Measurements from ENCODE around the gene SS18L1.

DNA sequence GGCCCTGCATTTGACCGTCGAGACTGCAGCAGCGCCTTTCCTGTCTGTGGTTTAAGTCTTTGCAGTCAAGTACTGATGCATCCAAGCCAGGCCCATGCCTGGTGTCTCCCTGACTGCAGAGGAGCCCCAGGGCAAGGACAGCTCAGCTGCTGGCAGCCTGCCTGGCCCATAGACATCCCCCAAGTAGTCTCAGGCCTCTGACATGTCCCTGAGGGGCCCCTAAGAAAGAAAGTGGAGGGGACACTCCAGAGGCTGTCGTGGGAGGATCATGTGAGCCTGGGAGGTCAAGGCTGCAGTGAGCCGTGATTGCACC, 58.5 kb downstream of the SS18L1 start:
- TF ChIP-seq YY1 (IDR thresholded peaks at IDR 0.05; ENCODE audit: extremely low read depth, insufficient replicate concordance, low read depth, low read length) (no peak), MAX (IDR thresholded peaks at IDR 0.05) (no peak), CBX3 (IDR thresholded peaks at IDR 0.05; ENCODE audit: low read depth) (no peak), ZFX (IDR thresholded peaks at IDR 0.05) (no peak)
- TF ChIP-seq, protein P1, sequence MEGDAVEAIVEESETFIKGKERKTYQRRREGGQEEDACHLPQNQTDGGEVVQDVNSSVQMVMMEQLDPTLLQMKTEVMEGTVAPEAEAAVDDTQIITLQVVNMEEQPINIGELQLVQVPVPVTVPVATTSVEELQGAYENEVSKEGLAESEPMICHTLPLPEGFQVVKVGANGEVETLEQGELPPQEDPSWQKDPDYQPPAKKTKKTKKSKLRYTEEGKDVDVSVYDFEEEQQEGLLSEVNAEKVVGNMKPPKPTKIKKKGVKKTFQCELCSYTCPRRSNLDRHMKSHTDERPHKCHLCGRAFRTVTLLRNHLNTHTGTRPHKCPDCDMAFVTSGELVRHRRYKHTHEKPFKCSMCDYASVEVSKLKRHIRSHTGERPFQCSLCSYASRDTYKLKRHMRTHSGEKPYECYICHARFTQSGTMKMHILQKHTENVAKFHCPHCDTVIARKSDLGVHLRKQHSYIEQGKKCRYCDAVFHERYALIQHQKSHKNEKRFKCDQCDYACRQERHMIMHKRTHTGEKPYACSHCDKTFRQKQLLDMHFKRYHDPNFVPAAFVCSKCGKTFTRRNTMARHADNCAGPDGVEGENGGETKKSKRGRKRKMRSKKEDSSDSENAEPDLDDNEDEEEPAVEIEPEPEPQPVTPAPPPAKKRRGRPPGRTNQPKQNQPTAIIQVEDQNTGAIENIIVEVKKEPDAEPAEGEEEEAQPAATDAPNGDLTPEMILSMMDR (IDR thresholded peaks at IDR 0.05 in 2 of 3, conservative IDR thresholded peaks at IDR 0.05 in 1 of 3; ENCODE audit: borderline replicate concordance in 1 of 3, insufficient read depth in 1 of 3, low read depth in 2 of 3, low read length in 2 of 3): no peak
- TF ChIP-seq, protein P2, sequence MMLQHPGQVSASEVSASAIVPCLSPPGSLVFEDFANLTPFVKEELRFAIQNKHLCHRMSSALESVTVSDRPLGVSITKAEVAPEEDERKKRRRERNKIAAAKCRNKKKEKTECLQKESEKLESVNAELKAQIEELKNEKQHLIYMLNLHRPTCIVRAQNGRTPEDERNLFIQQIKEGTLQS (IDR thresholded peaks at IDR 0.05): no peak
- TF ChIP-seq, protein P3, sequence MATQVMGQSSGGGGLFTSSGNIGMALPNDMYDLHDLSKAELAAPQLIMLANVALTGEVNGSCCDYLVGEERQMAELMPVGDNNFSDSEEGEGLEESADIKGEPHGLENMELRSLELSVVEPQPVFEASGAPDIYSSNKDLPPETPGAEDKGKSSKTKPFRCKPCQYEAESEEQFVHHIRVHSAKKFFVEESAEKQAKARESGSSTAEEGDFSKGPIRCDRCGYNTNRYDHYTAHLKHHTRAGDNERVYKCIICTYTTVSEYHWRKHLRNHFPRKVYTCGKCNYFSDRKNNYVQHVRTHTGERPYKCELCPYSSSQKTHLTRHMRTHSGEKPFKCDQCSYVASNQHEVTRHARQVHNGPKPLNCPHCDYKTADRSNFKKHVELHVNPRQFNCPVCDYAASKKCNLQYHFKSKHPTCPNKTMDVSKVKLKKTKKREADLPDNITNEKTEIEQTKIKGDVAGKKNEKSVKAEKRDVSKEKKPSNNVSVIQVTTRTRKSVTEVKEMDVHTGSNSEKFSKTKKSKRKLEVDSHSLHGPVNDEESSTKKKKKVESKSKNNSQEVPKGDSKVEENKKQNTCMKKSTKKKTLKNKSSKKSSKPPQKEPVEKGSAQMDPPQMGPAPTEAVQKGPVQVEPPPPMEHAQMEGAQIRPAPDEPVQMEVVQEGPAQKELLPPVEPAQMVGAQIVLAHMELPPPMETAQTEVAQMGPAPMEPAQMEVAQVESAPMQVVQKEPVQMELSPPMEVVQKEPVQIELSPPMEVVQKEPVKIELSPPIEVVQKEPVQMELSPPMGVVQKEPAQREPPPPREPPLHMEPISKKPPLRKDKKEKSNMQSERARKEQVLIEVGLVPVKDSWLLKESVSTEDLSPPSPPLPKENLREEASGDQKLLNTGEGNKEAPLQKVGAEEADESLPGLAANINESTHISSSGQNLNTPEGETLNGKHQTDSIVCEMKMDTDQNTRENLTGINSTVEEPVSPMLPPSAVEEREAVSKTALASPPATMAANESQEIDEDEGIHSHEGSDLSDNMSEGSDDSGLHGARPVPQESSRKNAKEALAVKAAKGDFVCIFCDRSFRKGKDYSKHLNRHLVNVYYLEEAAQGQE (IDR thresholded peaks at IDR 0.05; ENCODE audit: low read depth): no peak

Measured in HCT116 (cell line).